ENCODE results near the gene KIAA1217. TPM values are rescaled to one million over a fixed set of nuclear protein-coding genes. Genes with fewer than 3 reads are reported as not detected.

The KIAA1217 gene
- total and polyA plus RNA-seq, 9 of the 15 experiments (the other 6 are each of a cell fraction or from before 2014, with no cell fraction given): 0.04 TPM; not detected in 8

DNA sequence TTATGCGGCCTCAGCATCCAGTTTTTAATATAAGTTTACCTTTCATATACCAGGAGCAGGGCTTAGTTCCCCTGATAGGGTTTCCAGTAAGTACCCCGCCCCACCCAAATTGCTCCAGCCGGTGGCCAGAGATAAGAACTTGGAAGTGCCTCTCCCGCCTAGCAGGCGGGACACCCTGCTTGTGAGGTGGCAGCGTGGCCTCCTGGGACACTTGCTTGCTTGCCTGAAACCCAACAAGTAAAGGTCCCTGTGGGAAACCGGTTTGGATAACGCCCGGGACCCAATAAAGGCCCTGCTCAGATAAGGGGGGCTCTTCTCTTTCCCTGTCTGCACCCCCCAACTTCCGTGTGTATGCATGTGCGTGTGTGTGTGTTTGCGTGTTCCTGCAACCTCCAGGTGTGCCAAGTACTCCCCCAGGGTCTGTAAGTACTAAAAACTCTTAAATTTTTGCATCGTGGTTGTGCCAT is 360.4 kb downstream of the KIAA1217 start (continued):
- TF ChIP-seq RAD51 (IDR thresholded peaks at IDR 0.05; ENCODE audit: borderline replicate concordance, low read depth): no peak
- TF ChIP-seq BHLHE40 (IDR thresholded peaks at IDR 0.05; ENCODE audit: low read length): peak; percentile 29
- no peak for TF ChIP-seq KAT8 (IDR thresholded peaks at IDR 0.05; ENCODE audit: low read depth)
- TF ChIP-seq ZFPM2 (CRISPR knock-in tag; IDR thresholded peaks at IDR 0.05): no peak
- TF ChIP-seq UBTF (IDR thresholded peaks at IDR 0.05; ENCODE audit: borderline replicate concordance in 1 of 2, low read depth in 2 of 2, low read length in 2 of 2): no peak
- TF ChIP-seq ZNF224 (CRISPR knock-in tag; IDR thresholded peaks at IDR 0.05): no peak
- TF ChIP-seq, protein P1, sequence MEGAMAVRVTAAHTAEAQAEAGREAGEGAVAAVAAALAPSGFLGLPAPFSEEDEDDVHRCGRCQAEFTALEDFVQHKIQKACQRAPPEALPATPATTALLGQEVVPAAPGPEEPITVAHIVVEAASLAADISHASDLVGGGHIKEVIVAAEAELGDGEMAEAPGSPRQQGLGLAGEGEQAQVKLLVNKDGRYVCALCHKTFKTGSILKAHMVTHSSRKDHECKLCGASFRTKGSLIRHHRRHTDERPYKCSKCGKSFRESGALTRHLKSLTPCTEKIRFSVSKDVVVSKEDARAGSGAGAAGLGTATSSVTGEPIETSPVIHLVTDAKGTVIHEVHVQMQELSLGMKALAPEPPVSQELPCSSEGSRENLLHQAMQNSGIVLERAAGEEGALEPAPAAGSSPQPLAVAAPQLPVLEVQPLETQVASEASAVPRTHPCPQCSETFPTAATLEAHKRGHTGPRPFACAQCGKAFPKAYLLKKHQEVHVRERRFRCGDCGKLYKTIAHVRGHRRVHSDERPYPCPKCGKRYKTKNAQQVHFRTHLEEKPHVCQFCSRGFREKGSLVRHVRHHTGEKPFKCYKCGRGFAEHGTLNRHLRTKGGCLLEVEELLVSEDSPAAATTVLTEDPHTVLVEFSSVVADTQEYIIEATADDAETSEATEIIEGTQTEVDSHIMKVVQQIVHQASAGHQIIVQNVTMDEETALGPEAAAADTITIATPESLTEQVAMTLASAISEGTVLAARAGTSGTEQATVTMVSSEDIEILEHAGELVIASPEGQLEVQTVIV (CRISPR knock-in tag; IDR thresholded peaks at IDR 0.05; ENCODE audit: borderline replicate concordance): no peak
- no peak for TF ChIP-seq PHTF2 (CRISPR knock-in tag; IDR thresholded peaks at IDR 0.05)
- peak; percentile 83 for TF ChIP-seq KLF16 (IDR thresholded peaks at IDR 0.05)
- TF ChIP-seq RAD21 (CRISPR knock-in tag; conservative IDR thresholded peaks at IDR 0.05 in 1 of 2, IDR thresholded peaks at IDR 0.05 in 1 of 2): no peak
- no peak for TF ChIP-seq ZNF696 (CRISPR knock-in tag; conservative IDR thresholded peaks at IDR 0.05)
- TF ChIP-seq SREBF1 (IDR thresholded peaks at IDR 0.05; ENCODE audit: borderline replicate concordance, low read depth, low read length): no peak
- TF ChIP-seq POLR2A (conservative IDR thresholded peaks at IDR 0.05): no peak
- no peak for TF ChIP-seq ETS2 (tag; IDR thresholded peaks at IDR 0.05; ENCODE audit: borderline replicate concordance, poor library complexity, severe bottlenecking)
- TF ChIP-seq ATF2 (CRISPR knock-in tag; IDR thresholded peaks at IDR 0.05): no peak
- TF ChIP-seq ZNF277 (CRISPR knock-in tag; IDR thresholded peaks at IDR 0.05; ENCODE audit: borderline replicate concordance): no peak
- TF ChIP-seq PHB2 (IDR thresholded peaks at IDR 0.05; ENCODE audit: low read depth): peak; percentile 71
- TF ChIP-seq, protein P2, sequence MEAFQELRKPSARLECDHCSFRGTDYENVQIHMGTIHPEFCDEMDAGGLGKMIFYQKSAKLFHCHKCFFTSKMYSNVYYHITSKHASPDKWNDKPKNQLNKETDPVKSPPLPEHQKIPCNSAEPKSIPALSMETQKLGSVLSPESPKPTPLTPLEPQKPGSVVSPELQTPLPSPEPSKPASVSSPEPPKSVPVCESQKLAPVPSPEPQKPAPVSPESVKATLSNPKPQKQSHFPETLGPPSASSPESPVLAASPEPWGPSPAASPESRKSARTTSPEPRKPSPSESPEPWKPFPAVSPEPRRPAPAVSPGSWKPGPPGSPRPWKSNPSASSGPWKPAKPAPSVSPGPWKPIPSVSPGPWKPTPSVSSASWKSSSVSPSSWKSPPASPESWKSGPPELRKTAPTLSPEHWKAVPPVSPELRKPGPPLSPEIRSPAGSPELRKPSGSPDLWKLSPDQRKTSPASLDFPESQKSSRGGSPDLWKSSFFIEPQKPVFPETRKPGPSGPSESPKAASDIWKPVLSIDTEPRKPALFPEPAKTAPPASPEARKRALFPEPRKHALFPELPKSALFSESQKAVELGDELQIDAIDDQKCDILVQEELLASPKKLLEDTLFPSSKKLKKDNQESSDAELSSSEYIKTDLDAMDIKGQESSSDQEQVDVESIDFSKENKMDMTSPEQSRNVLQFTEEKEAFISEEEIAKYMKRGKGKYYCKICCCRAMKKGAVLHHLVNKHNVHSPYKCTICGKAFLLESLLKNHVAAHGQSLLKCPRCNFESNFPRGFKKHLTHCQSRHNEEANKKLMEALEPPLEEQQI (IDR thresholded peaks at IDR 0.05): peak; percentile 23; the same call in 1 of the 2 replicates
- no peak for TF ChIP-seq MEF2D (tag; conservative IDR thresholded peaks at IDR 0.05; ENCODE audit: low read depth)
